ENCODE measurements around the gene TMEFF2. TPM values are rescaled to one million over a fixed set of nuclear protein-coding genes. Genes with fewer than 3 reads are reported as not detected.

Gene TMEFF2
- total RNA-seq, 2 donors from 2014 or later = 0.21 TPM; not detected in 1

DNA sequence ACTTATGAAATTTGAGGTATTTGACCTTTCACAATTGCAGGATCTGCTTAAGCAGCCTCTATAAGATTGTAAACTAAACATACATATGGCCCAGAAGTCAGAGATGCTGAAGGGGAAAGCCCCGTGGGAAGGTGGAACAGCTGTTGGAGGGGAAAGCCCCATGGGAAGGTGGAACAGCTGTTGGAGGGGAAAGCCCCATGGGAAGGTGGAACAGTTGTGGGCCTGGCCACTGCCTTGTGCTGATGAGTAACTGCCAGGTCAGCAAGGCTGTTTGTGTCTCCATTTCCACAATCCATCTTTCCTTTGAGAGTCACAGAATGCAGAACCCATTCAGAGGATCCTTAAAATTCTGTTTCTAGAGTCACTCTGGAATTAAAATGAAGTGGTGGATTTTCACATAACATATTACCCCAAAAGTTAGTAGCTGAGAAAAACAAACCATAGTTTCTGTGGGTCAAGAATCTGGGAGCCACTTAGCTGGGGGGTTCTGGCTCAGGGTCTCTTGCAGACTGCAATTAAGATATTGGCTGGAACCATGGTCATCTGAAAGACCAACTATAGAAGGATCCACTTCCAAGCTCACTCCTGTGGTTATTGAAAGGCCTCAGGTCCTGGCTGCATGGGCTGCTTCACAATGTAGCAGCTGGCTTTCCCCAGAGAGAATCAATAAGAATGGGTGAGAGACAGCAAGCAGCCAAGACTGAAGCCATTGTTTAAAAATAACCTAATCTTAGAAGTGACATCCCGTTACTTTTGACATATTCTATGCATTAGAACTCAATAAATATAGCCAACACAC, 261.2 kb downstream of the TMEFF2 start:
- no peaks in the 10 kb centered on the region for H3K4me1 ChIP-seq (ENCODE audit: control insufficient read depth in 1 of 2, low read depth in 2 of 2)
- H3K36me3 ChIP-seq = no peaks in the 10 kb centered on the region
- H3K4me3 ChIP-seq = no peak overlapping the region
- TF ChIP-seq, protein P1, sequence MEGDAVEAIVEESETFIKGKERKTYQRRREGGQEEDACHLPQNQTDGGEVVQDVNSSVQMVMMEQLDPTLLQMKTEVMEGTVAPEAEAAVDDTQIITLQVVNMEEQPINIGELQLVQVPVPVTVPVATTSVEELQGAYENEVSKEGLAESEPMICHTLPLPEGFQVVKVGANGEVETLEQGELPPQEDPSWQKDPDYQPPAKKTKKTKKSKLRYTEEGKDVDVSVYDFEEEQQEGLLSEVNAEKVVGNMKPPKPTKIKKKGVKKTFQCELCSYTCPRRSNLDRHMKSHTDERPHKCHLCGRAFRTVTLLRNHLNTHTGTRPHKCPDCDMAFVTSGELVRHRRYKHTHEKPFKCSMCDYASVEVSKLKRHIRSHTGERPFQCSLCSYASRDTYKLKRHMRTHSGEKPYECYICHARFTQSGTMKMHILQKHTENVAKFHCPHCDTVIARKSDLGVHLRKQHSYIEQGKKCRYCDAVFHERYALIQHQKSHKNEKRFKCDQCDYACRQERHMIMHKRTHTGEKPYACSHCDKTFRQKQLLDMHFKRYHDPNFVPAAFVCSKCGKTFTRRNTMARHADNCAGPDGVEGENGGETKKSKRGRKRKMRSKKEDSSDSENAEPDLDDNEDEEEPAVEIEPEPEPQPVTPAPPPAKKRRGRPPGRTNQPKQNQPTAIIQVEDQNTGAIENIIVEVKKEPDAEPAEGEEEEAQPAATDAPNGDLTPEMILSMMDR (IDR thresholded peaks at IDR 0.05) = no peak
- DNase-seq (ENCODE audit: low spot score) (no peak), ATAC-seq (ENCODE audit: insufficient number of reproducible peaks, low FRiP score, low read depth) (no peak)
- no peaks in the 10 kb centered on the region for H3K9me3 ChIP-seq
- H3K27me3 ChIP-seq (replicated peaks; ENCODE audit: insufficient read depth) = no peaks in the 10 kb centered on the region
- H3K27ac ChIP-seq = no peak overlapping the region

GRCh38 chr2:191932286-191932685, 262.4 kb downstream of the TMEFF2 start:
- TF ChIP-seq, protein P1 (IDR thresholded peaks at IDR 0.05) = no peak
- H3K27ac ChIP-seq = no peak overlapping the region
- H3K9me3 ChIP-seq = no peaks in the 10 kb centered on the region
- ATAC-seq (ENCODE audit: insufficient number of reproducible peaks, low FRiP score, low read depth) (no peak), DNase-seq (ENCODE audit: low spot score) (no peak)
- H3K4me1 ChIP-seq (ENCODE audit: control insufficient read depth in 1 of 2, low read depth in 2 of 2) = peaks cover under 1 to 11% of the 10 kb centered on the region in 2 donors
- no peaks in the 10 kb centered on the region for H3K36me3 ChIP-seq
- H3K4me3 ChIP-seq = no peak overlapping the region
- no peaks in the 10 kb centered on the region for H3K27me3 ChIP-seq (replicated peaks; ENCODE audit: insufficient read depth)

DNA sequence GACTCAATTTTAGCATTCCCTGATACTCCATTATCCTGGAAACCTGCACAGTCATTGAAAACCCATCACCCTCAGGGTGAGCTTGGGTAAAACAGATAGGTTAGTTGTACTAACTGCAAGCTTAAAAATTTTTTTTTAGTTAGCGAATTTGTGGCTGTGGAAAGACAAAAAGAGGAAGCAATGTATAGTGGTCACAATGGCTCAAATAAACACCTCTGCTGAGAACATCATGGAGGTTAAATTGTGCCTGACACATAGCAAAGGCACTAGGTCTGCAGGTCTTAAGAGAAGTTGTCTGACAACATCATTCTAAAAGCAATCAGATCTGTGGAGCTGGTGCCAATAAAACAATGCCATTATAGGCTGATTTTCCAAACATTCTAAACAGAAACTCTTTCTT, 263.4 kb downstream of the TMEFF2 start:
- Histone ChIP-seq H3K27ac (no peak overlapping the region), H3K27me3 (replicated peaks; ENCODE audit: insufficient read depth) (no peaks in the 10 kb centered on the region), H3K4me3 (no peak overlapping the region), H3K4me1 (ENCODE audit: control insufficient read depth in 1 of 2, low read depth in 2 of 2) (peaks cover 2 to 15% of the 10 kb centered on the region in 2 donors), H3K36me3 (no peaks in the 10 kb centered on the region), H3K9me3 (no peaks in the 10 kb centered on the region)
- TF ChIP-seq, protein P1 (IDR thresholded peaks at IDR 0.05) = no peak
- DNase-seq (ENCODE audit: low spot score) = no peak
- no peak for ATAC-seq (ENCODE audit: insufficient number of reproducible peaks, low FRiP score, low read depth)

GRCh38 chr2:191930205-191930604, 264.5 kb downstream of the TMEFF2 start:
- Histone ChIP-seq H3K27ac (no peak overlapping the region), H3K4me3 (no peak overlapping the region), H3K9me3 (no peaks in the 10 kb centered on the region), H3K4me1 (ENCODE audit: control insufficient read depth in 1 of 2, low read depth in 2 of 2) (peaks cover 2 to 15% of the 10 kb centered on the region in 2 donors), H3K27me3 (replicated peaks; ENCODE audit: insufficient read depth) (no peaks in the 10 kb centered on the region), H3K36me3 (no peaks in the 10 kb centered on the region)
- TF ChIP-seq, protein P1 (IDR thresholded peaks at IDR 0.05) = no peak
- ATAC-seq (ENCODE audit: insufficient number of reproducible peaks, low FRiP score, low read depth) = no peak
- DNase-seq (ENCODE audit: low spot score) = no peak

DNA sequence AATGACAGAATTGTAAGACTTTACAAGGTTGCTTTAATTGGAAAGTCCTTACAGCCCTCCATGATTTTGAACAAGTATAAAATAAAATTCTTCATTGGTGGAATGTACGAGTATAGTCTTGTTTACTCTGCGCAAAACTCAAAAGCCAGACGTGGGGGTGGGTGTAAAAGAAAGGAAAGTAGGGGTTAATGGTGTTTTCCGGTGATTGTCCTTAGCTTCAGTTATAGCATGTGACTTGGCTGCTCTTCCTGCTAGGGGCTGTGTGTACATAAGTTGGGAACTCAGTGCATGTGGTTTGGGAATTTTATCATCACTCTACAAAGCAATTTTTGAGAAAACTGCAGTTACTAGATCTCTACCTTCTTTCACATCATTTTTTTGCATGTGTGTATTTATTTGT, 265.4 kb downstream of the TMEFF2 start:
- Histone ChIP-seq H3K27ac (no peak overlapping the region), H3K36me3 (no peaks in the 10 kb centered on the region), H3K27me3 (replicated peaks; ENCODE audit: insufficient read depth) (no peaks in the 10 kb centered on the region), H3K9me3 (no peaks in the 10 kb centered on the region), H3K4me1 (ENCODE audit: control insufficient read depth in 1 of 2, low read depth in 2 of 2) (peaks cover 2 to 15% of the 10 kb centered on the region in 2 donors), H3K4me3 (no peak overlapping the region)
- ATAC-seq (ENCODE audit: insufficient number of reproducible peaks, low FRiP score, low read depth) = no peak
- no peak for DNase-seq (ENCODE audit: low spot score)
- TF ChIP-seq, protein P1 (IDR thresholded peaks at IDR 0.05) = no peak

All from thoracic aorta (tissue), 2 donors.